GM20000 (cell line): ENCODE data around the gene PTPRQ.
"Not testable (repeated sequence)": the region's sequence is repeated elsewhere in the genome, so short reads cannot be mapped to it uniquely, and the experiment has no call there.

ENCODE experiments used
- DNase-seq: peaks from one replicate; pipeline ENCODE4 v3.0.0; 2012; ENCODE audit warnings: low spot score
- CTCF ChIP-seq: IDR thresholded peaks from 2 replicates; pipeline ENCODE4 v1.5.1; 2012; ENCODE audit warnings: mild to moderate bottlenecking, control low read depth; ENCODE audit errors: extremely low read depth, missing control alignments

PTPRQ gene

DNA sequence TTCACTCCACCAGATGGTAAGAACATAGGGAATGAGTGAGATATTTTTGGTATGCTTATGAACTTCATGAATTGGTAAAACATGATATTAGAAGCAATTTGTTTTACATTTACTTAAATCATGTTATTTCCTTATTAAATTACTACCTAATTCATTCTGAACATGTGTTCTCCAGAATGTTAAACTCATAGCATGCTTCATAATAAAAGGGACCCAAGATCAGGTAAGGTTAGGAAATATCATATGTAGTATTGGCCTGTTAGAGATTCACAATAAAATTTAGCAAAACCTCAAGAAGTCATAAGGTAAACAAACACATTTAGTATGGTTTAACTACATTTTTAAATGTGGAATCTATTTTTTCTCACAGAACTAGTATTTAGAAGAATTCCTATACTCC lies 28.2 kb downstream of the PTPRQ start:
- no peak for DNase-seq
- no peak for TF ChIP-seq CTCF

GRCh38 chr12:80472911-80473500 lies 29.0 kb downstream of the PTPRQ start:
- DNase-seq: peak; percentile 15
- peak; percentile 33 for TF ChIP-seq CTCF

- not testable (repeated sequence) for DNase-seq
Measured at GRCh38 chr12:80477521-80478145, 33.6 kb downstream of the PTPRQ start.

DNA sequence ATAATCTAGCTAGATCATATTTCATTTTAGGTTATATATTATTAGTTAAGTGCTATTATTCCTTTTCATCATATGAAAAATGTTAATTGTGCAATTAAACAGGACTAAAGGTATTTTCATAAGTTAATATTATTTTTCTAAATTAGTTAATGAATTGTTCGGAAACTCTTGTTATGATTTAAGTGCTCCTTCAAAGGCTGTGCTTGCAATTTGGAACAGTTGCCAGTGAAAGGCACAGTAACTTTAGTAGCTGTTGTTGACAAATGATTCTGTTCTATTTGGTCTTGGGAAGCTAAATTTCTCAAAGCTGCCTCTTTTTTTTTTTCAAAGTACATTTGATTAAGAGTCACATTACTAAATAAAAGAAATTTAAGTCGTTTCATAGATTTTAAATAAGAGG lies 40.7 kb downstream of the PTPRQ start:
- DNase-seq: no peak
- no peak for TF ChIP-seq CTCF

GRCh38 chr12:80485222-80485987 lies 41.4 kb downstream of the PTPRQ start:
- no peak for DNase-seq
- TF ChIP-seq CTCF: no peak

DNA sequence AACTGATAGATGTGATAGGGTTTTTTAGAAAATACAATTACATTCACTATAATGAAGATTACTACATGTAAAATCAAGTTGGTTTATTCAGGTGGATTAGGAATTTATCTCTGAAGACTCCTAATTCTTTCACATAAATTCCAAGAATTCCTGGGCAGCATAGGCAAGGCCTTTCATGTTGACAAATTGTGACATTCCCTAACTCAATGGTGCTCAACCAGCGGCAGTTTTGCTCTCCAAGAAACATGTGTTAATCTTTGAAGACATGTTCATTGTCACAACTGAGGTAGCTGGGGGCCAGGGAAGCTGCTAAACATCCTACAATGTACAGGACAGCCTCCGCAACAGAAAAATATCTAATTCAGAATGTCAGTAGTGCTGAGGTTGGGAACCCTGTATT lies 46.3 kb downstream of the PTPRQ start:
- DNase-seq: no peak
- TF ChIP-seq CTCF: no peak

- no peak for DNase-seq
- TF ChIP-seq CTCF: no peak
Measured at GRCh38 chr12:80491166-80491565, 47.1 kb downstream of the PTPRQ start.
